SK-N-MC (cell line): ENCODE measurements around the gene PLA2G4F.

Experiments used
- DNase-seq: peaks from one replicate; pipeline ENCODE4 v3.0.0-alpha.2; 2011; ENCODE audit warnings: low read depth, low spot score
- H3K27ac ChIP-seq: fragments of 200-600 bp; sonication (generic); 2 replicates; pipeline ENCODE4 v1.5.1; 2016; ENCODE audit warnings: mixed run types
- H3K36me3 ChIP-seq: fragments of 200-600 bp; sonication (generic); 2 replicates; pipeline ENCODE4 v1.6.1; 2017; ENCODE audit warnings: antibody characterized with exemption, low read length, mixed read lengths; ENCODE audit not compliant: insufficient read depth
- H3K4me3 ChIP-seq: fragments of 200-600 bp; sonication (generic); 2 replicates; pipeline ENCODE4 v1.5.1; 2016
- H3K9ac ChIP-seq: fragments of 200-600 bp; sonication (generic); 2 replicates; pipeline ENCODE4 v1.8.0; 2017; ENCODE audit warnings: mixed run types, mixed read lengths; ENCODE audit not compliant: insufficient read length
- H3K9me3 ChIP-seq: fragments of 200-600 bp; sonication (generic); 2 replicates; pipeline ENCODE4 v1.6.1; 2017; ENCODE audit warnings: low read depth, mild to moderate bottlenecking, antibody characterized with exemption, low read length, moderate library complexity, mixed read lengths
- EZH2 ChIP-seq: fragments of 200-600 bp; sonication (generic); IDR thresholded peaks from one replicate; pipeline ENCODE4 v1.6.1; 2017; ENCODE audit warnings: antibody characterized with exemption
- FOXP2 ChIP-seq: optimal IDR thresholded peaks from 2 replicates; pipeline ENCODE3; 2011; ENCODE audit warnings: mild to moderate bottlenecking, moderate library complexity; ENCODE audit not compliant: insufficient read depth; ENCODE audit errors: extremely low read length, control extremely low read depth
- POLR2AphosphoS5 ChIP-seq: IDR thresholded peaks from 2 replicates; pipeline ENCODE4 v1.6.1; 2012; ENCODE audit warnings: mild to moderate bottlenecking, low read depth, low read length, borderline replicate concordance

PLA2G4F gene

GRCh38 chr15:42123546-42123945, 32.9 kb downstream of the PLA2G4F start:
- DNase-seq: no peak
- Histone ChIP-seq H3K36me3 (no peaks in the 10 kb centered on the region), H3K4me3 (no peak overlapping the region), H3K9ac (no peak overlapping the region), H3K27ac (no peak overlapping the region), H3K9me3 (no peaks in the 10 kb centered on the region)
- TF ChIP-seq FOXP2 (no peak), EZH2 (no peak), POLR2AphosphoS5 (no peak)

DNA sequence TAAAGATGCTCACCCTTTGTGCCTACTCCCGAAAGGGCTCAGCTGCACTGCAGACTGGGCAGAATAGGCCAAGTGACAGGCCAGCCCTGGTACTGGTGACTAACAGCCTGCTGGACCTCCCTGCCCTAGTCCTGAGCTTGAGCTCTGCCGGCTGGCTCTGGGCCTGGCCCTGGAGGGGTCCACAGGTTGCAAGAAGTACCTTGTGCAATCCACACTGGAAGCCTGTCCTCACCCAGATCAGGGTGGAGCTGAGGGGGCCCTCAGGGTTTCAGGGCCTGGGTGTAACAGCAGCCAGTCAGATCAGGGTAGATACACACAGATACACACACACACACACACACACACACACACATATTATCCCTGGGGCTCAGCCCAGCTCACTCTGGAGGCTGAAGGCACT, 34.8 kb downstream of the PLA2G4F start:
- Histone ChIP-seq H3K27ac (no peak overlapping the region), H3K9ac (no peak overlapping the region), H3K4me3 (no peak overlapping the region), H3K9me3 (no peaks in the 10 kb centered on the region), H3K36me3 (no peaks in the 10 kb centered on the region)
- DNase-seq: no peak
- TF ChIP-seq POLR2AphosphoS5: no peak
- TF ChIP-seq EZH2: no peak
- TF ChIP-seq FOXP2: no peak

GRCh38 chr15:42121021-42121420, 35.4 kb downstream of the PLA2G4F start:
- no peak for DNase-seq

GRCh38 chr15:42120285-42120684, 36.2 kb downstream of the PLA2G4F start:
- Histone ChIP-seq H3K27ac (no peak overlapping the region), H3K4me3 (no peak overlapping the region), H3K9ac (no peak overlapping the region), H3K9me3 (no peaks in the 10 kb centered on the region), H3K36me3 (no peaks in the 10 kb centered on the region)
- TF ChIP-seq FOXP2: no peak
- no peak for TF ChIP-seq EZH2
- TF ChIP-seq POLR2AphosphoS5: no peak
- no peak for DNase-seq

More at GRCh38 chr15:42121021-42121420, 35.4 kb downstream of the PLA2G4F start:
- H3K9ac ChIP-seq: no peak overlapping the region
- TF ChIP-seq POLR2AphosphoS5: no peak
- TF ChIP-seq EZH2: no peak
- no peak for TF ChIP-seq FOXP2
- no peaks in the 10 kb centered on the region for H3K9me3 ChIP-seq
- H3K4me3 ChIP-seq: no peak overlapping the region
- no peak overlapping the region for H3K27ac ChIP-seq
- H3K36me3 ChIP-seq: no peaks in the 10 kb centered on the region

DNA sequence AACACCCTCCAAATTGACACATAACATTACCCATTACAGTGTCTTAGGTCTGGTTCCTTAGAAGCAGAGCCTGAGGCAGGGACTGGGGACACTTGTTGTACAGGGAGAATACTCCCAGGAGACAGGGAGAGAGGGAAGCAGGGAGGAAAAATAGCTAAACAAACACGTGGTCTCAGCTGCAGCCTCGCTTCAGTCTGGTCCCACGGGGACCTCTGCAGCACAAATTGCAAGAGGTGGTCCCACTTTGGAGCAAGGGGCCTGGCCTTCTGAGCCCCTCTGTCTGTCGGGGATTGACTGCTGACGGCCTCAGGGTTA, 37.0 kb downstream of the PLA2G4F start:
- Histone ChIP-seq H3K36me3 (no peaks in the 10 kb centered on the region), H3K9me3 (no peaks in the 10 kb centered on the region), H3K9ac (no peak overlapping the region), H3K27ac (no peak overlapping the region), H3K4me3 (no peak overlapping the region)
- TF ChIP-seq EZH2 (no peak), POLR2AphosphoS5 (no peak), FOXP2 (no peak)
- DNase-seq: no peak

GRCh38 chr15:42118650-42119445, 37.6 kb downstream of the PLA2G4F start:
- Histone ChIP-seq H3K4me3 (no peak overlapping the region), H3K9ac (no peak overlapping the region), H3K36me3 (no peaks in the 10 kb centered on the region), H3K9me3 (no peaks in the 10 kb centered on the region), H3K27ac (no peak overlapping the region)
- TF ChIP-seq EZH2: no peak
- no peak for TF ChIP-seq POLR2AphosphoS5
- no peak for TF ChIP-seq FOXP2
- no peak for DNase-seq

DNA sequence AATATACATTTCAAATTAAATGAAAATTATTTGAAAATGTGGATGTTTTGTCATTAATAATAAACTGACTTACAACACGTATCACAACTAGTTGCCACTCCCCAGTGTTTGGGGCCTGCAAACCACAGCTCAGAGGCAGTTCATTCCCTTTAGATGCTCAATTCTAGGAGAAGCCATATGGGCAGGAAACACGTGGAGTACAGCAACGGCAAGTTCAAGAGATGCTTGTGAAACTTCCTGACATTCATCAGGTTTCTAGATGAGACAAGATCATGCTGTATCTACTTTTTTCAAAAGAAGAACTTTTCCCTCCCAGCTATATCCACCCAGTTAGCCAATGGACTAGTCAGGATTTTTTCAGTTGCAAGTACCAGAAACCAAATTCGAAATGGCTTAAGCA, 44.5 kb downstream of the PLA2G4F start:
- no peak overlapping the region for H3K27ac ChIP-seq
- H3K36me3 ChIP-seq: no peaks in the 10 kb centered on the region
- DNase-seq: no peak
- H3K9me3 ChIP-seq: no peaks in the 10 kb centered on the region
- H3K9ac ChIP-seq: no peak overlapping the region
- H3K4me3 ChIP-seq: no peak overlapping the region
- TF ChIP-seq FOXP2 (no peak), EZH2 (no peak), POLR2AphosphoS5 (no peak)

DNA sequence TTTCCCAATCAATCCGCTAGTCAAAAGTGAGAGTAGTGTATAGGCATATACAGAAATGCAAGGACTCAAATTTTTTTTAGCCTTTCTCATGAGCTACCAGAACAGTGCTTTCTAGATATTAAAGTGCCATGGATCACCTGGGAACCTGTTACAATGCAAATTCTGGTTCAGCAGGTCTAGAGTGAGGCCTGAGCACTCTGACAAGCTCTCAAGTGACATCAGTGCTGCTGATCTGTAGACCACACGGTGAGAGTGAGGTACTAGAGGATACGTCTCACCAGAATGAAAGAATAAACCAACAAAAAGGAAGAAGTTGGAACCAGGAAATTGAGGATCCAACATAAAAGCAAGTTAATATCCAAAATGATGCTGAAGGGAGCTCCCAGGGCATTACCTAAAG, 46.1 kb downstream of the PLA2G4F start:
- H3K36me3 ChIP-seq: no peaks in the 10 kb centered on the region
- H3K27ac ChIP-seq: no peak overlapping the region
- no peak overlapping the region for H3K4me3 ChIP-seq
- TF ChIP-seq POLR2AphosphoS5 (no peak), EZH2 (no peak), FOXP2 (no peak)
- H3K9me3 ChIP-seq: no peaks in the 10 kb centered on the region
- no peak for DNase-seq
- no peak overlapping the region for H3K9ac ChIP-seq

GRCh38 chr15:42108806-42109205, 47.6 kb downstream of the PLA2G4F start:
- Histone ChIP-seq H3K27ac (no peak overlapping the region), H3K36me3 (no peaks in the 10 kb centered on the region), H3K9me3 (no peaks in the 10 kb centered on the region), H3K4me3 (no peak overlapping the region), H3K9ac (no peak overlapping the region)
- DNase-seq: no peak
- TF ChIP-seq EZH2: no peak
